ENCODE data around the gene SORCS2. TPM values are rescaled to one million over a fixed set of nuclear protein-coding genes. Genes with fewer than 3 reads are reported as not detected.

The SORCS2 gene
- total RNA-seq, 1 donor from 2014 or later: 13.8 TPM

DNA sequence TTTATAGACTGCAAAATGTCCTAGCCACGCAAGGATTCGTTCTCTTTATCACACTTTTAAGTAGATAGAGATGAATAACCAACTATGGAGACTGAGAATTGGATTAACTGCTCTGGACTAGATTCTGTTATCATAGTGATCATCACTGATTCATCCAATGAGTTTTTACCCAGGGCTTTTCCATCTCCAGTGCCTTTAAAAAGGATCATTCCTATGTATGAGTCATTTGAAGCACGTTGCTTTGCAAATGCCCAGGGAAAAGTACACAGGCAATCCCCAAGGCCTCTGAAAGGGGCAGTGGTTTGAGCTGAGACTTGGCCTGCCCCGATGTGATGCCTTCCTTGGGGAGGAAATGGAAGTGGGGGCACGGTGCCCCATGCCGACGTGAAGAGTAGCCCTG, 365.1 kb downstream of the SORCS2 start:
- peak overlapping the region; percentile 24 for H3K4me2 ChIP-seq (ENCODE audit: low read length)
- peak overlapping the region; percentile 77 for H3K27ac Mint-ChIP-seq (ENCODE audit: unreplicated experiment)

GRCh38 chr4:7558436-7558835, 366.1 kb downstream of the SORCS2 start:
- no peaks in the 10 kb centered on the region for H3K27me3 ChIP-seq (ENCODE audit: insufficient read depth, low read length)
- H3K9me3 ChIP-seq (ENCODE audit: insufficient read depth, low read depth, low read length): peaks cover 7% of the 10 kb centered on the region
- Mint-ChIP-seq H3K27me3 (ENCODE audit: low read depth, unreplicated experiment) (peaks cover 13% of the 10 kb centered on the region), H3K27ac (ENCODE audit: unreplicated experiment) (no peak overlapping the region), H3K36me3 (ENCODE audit: low read depth, unreplicated experiment) (peaks cover 15% of the 10 kb centered on the region), H3K9me3 (ENCODE audit: unreplicated experiment) (peaks cover 28% of the 10 kb centered on the region), H3K4me1 (ENCODE audit: low read depth, unreplicated experiment) (peaks cover 9% of the 10 kb centered on the region), H3K4me3 (ENCODE audit: unreplicated experiment) (no peak overlapping the region)
- peaks cover 4% of the 10 kb centered on the region for H3K4me1 ChIP-seq (ENCODE audit: insufficient read depth, low read length)
- FAIRE-seq (no peak), DNase-seq (ENCODE audit: low read depth) (no peak)
- no peak overlapping the region for H3K4me2 ChIP-seq (ENCODE audit: low read length)
- H3K79me2 ChIP-seq (ENCODE audit: insufficient read depth, low read length): no peaks in the 10 kb centered on the region
- peaks cover 3% of the 10 kb centered on the region for H4K20me1 ChIP-seq (ENCODE audit: insufficient read depth, low read length)
- H3K4me3 ChIP-seq (ENCODE audit: insufficient read depth, low read depth, low read length): no peak overlapping the region
- no peaks in the 10 kb centered on the region for H3K36me3 ChIP-seq (ENCODE audit: insufficient read depth, low read length)
- H2AFZ ChIP-seq (ENCODE audit: low read depth, low read length): no peak overlapping the region
- H3K9ac ChIP-seq (ENCODE audit: low read length): no peak overlapping the region
- no peak for TF ChIP-seq EZH2 (IDR thresholded peaks at IDR 0.05; ENCODE audit: insufficient read depth, low read length)
- TF ChIP-seq, protein P1, sequence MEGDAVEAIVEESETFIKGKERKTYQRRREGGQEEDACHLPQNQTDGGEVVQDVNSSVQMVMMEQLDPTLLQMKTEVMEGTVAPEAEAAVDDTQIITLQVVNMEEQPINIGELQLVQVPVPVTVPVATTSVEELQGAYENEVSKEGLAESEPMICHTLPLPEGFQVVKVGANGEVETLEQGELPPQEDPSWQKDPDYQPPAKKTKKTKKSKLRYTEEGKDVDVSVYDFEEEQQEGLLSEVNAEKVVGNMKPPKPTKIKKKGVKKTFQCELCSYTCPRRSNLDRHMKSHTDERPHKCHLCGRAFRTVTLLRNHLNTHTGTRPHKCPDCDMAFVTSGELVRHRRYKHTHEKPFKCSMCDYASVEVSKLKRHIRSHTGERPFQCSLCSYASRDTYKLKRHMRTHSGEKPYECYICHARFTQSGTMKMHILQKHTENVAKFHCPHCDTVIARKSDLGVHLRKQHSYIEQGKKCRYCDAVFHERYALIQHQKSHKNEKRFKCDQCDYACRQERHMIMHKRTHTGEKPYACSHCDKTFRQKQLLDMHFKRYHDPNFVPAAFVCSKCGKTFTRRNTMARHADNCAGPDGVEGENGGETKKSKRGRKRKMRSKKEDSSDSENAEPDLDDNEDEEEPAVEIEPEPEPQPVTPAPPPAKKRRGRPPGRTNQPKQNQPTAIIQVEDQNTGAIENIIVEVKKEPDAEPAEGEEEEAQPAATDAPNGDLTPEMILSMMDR (IDR thresholded peaks at IDR 0.05; ENCODE audit: insufficient read depth, low read depth, low read length): no peak
- H3K27ac ChIP-seq (ENCODE audit: low read depth, low read length): no peak overlapping the region

More for the DNA sequence above, 365.1 kb downstream of the SORCS2 start:
- Mint-ChIP-seq H3K4me3 (ENCODE audit: unreplicated experiment) (peak overlapping the region; percentile 24), H3K4me1 (ENCODE audit: low read depth, unreplicated experiment) (peaks cover 9% of the 10 kb centered on the region), H3K27me3 (ENCODE audit: low read depth, unreplicated experiment) (peaks cover 13% of the 10 kb centered on the region), H3K36me3 (ENCODE audit: low read depth, unreplicated experiment) (peaks cover 17% of the 10 kb centered on the region), H3K9me3 (ENCODE audit: unreplicated experiment) (peaks cover 38% of the 10 kb centered on the region)
- H3K4me1 ChIP-seq (ENCODE audit: insufficient read depth, low read length): peaks cover 4% of the 10 kb centered on the region
- no peak for TF ChIP-seq EZH2 (IDR thresholded peaks at IDR 0.05; ENCODE audit: insufficient read depth, low read length)
- TF ChIP-seq, protein P1 (IDR thresholded peaks at IDR 0.05; ENCODE audit: insufficient read depth, low read depth, low read length): no peak
- H3K36me3 ChIP-seq (ENCODE audit: insufficient read depth, low read length): no peaks in the 10 kb centered on the region
- H3K9me3 ChIP-seq (ENCODE audit: insufficient read depth, low read depth, low read length): peaks cover 15% of the 10 kb centered on the region
- DNase-seq (ENCODE audit: low read depth) (peak; percentile 89), FAIRE-seq (peak; percentile 88)
- no peak overlapping the region for H3K4me3 ChIP-seq (ENCODE audit: insufficient read depth, low read depth, low read length)
- no peak overlapping the region for H3K27ac ChIP-seq (ENCODE audit: low read depth, low read length)
- H3K79me2 ChIP-seq (ENCODE audit: insufficient read depth, low read length): no peaks in the 10 kb centered on the region
- peaks cover 3% of the 10 kb centered on the region for H4K20me1 ChIP-seq (ENCODE audit: insufficient read depth, low read length)
- H3K9ac ChIP-seq (ENCODE audit: low read length): no peak overlapping the region
- H2AFZ ChIP-seq (ENCODE audit: low read depth, low read length): no peak overlapping the region
- H3K27me3 ChIP-seq (ENCODE audit: insufficient read depth, low read length): no peaks in the 10 kb centered on the region

- Mint-ChIP-seq H3K27me3 (ENCODE audit: low read depth, unreplicated experiment) (peaks cover 14% of the 10 kb centered on the region), H3K4me3 (ENCODE audit: unreplicated experiment) (no peak overlapping the region), H3K9me3 (ENCODE audit: unreplicated experiment) (peaks cover 19% of the 10 kb centered on the region), H3K27ac (ENCODE audit: unreplicated experiment) (no peak overlapping the region), H3K4me1 (ENCODE audit: low read depth, unreplicated experiment) (peaks cover 9% of the 10 kb centered on the region), H3K36me3 (ENCODE audit: low read depth, unreplicated experiment) (peaks cover 15% of the 10 kb centered on the region)
- Histone ChIP-seq H3K79me2 (ENCODE audit: insufficient read depth, low read length) (no peaks in the 10 kb centered on the region), H3K27ac (ENCODE audit: low read depth, low read length) (no peak overlapping the region), H3K4me1 (ENCODE audit: insufficient read depth, low read length) (peaks cover 4% of the 10 kb centered on the region), H4K20me1 (ENCODE audit: insufficient read depth, low read length) (peaks cover 3% of the 10 kb centered on the region), H3K9ac (ENCODE audit: low read length) (no peak overlapping the region), H3K4me2 (ENCODE audit: low read length) (no peak overlapping the region), H3K4me3 (ENCODE audit: insufficient read depth, low read depth, low read length) (no peak overlapping the region), H3K27me3 (ENCODE audit: insufficient read depth, low read length) (no peaks in the 10 kb centered on the region), H2AFZ (ENCODE audit: low read depth, low read length) (no peak overlapping the region), H3K36me3 (ENCODE audit: insufficient read depth, low read length) (no peaks in the 10 kb centered on the region), H3K9me3 (ENCODE audit: insufficient read depth, low read depth, low read length) (peaks cover 4% of the 10 kb centered on the region)
- FAIRE-seq: no peak
- no peak for DNase-seq (ENCODE audit: low read depth)
- TF ChIP-seq EZH2 (IDR thresholded peaks at IDR 0.05; ENCODE audit: insufficient read depth, low read length): no peak
- TF ChIP-seq, protein P1 (IDR thresholded peaks at IDR 0.05; ENCODE audit: insufficient read depth, low read depth, low read length): no peak
Observed at GRCh38 chr4:7559316-7559715, 367.0 kb downstream of the SORCS2 start.

All from astrocyte (in vitro differentiated cells and primary cell).